Muscle layer of colon (tissue), 2 donors: ENCODE measurements around the gene CDK5.
A peak's percentile ranks its signal among the peaks of the same experiment; 100 is the strongest.

ENCODE experiments used
- H3K27ac ChIP-seq: one replicate; pipeline ENCODE4 v1.7.0; 2013; ENCODE audit warnings: low read depth, mild to moderate bottlenecking, low read length, moderate library complexity
- H3K27me3 ChIP-seq, 2 donors: one replicate each; pipeline ENCODE4 v1.7.0; 2013; ENCODE audit warnings: low read length in 2 of 2, mild to moderate bottlenecking in 2 of 2; ENCODE audit not compliant: insufficient read depth in 2 of 2, control insufficient read depth in 1 of 2
- H3K36me3 ChIP-seq: one replicate; pipeline ENCODE4 v1.7.0; 2013; ENCODE audit warnings: mild to moderate bottlenecking, low read length; ENCODE audit not compliant: insufficient read depth
- H3K4me1 ChIP-seq: one replicate; pipeline ENCODE4 v1.7.0; 2013; ENCODE audit warnings: mild to moderate bottlenecking, low read length; ENCODE audit not compliant: insufficient read depth
- H3K4me3 ChIP-seq, 2 donors: one replicate each; pipeline ENCODE4 v1.7.0; 2013; ENCODE audit warnings: low read length in 2 of 2, low read depth in 1 of 2, mild to moderate bottlenecking in 1 of 2, moderate library complexity in 1 of 2
- H3K9ac ChIP-seq: one replicate; pipeline ENCODE4 v1.7.0; 2013; ENCODE audit warnings: low read length
- H3K9me3 ChIP-seq: one replicate; pipeline ENCODE4 v1.7.0; 2013; ENCODE audit warnings: mild to moderate bottlenecking, low read length
- donor health status: abdominal sarcoma.
- donor health status: Adenocarcinoma of cecum.

The CDK5 gene

GRCh38 chr7:151093748-151094147, 36.1 kb upstream of the CDK5 start:
- no peaks in the 10 kb centered on the region for H3K9me3 ChIP-seq
- H3K27me3 ChIP-seq = no peaks in the 10 kb centered on the region
- H3K27ac ChIP-seq = no peak overlapping the region
- H3K36me3 ChIP-seq = no peaks in the 10 kb centered on the region
- H3K4me1 ChIP-seq = peaks cover 36% of the 10 kb centered on the region
- H3K9ac ChIP-seq = no peak overlapping the region
- no peak overlapping the region for H3K4me3 ChIP-seq

GRCh38 chr7:151091988-151092387, 34.3 kb upstream of the CDK5 start:
- Histone ChIP-seq H3K27me3 (no peaks in the 10 kb centered on the region), H3K4me1 (peaks cover 48% of the 10 kb centered on the region), H3K9ac (no peak overlapping the region), H3K9me3 (no peaks in the 10 kb centered on the region), H3K27ac (no peak overlapping the region), H3K4me3 (no peak overlapping the region), H3K36me3 (no peaks in the 10 kb centered on the region)

GRCh38 chr7:151091431-151091830, 33.7 kb upstream of the CDK5 start:
- Histone ChIP-seq H3K36me3 (no peaks in the 10 kb centered on the region), H3K9me3 (no peaks in the 10 kb centered on the region), H3K27me3 (no peaks in the 10 kb centered on the region), H3K27ac (no peak overlapping the region), H3K4me3 (no peak overlapping the region), H3K9ac (no peak overlapping the region), H3K4me1 (peaks cover 48% of the 10 kb centered on the region)

- no peak overlapping the region for H3K9ac ChIP-seq
- no peaks in the 10 kb centered on the region for H3K27me3 ChIP-seq
- no peak overlapping the region for H3K4me3 ChIP-seq
These were observed 33.3 kb upstream of the CDK5 start for GRCh38 chr7:151091003-151091402.

GRCh38 chr7:151089893-151090730, 32.4 kb upstream of the CDK5 start:
- Histone ChIP-seq H3K4me1 (peaks cover 55% of the 10 kb centered on the region), H3K27me3 (no peaks in the 10 kb centered on the region), H3K9ac (peak overlapping the region; percentile 45), H3K36me3 (no peaks in the 10 kb centered on the region), H3K27ac (peak overlapping the region; percentile 89), H3K4me3 (peak overlapping the region in 1 of 2 donors; percentile 89), H3K9me3 (no peaks in the 10 kb centered on the region)

More at GRCh38 chr7:151091003-151091402, 33.3 kb upstream of the CDK5 start:
- Histone ChIP-seq H3K4me1 (peaks cover 48% of the 10 kb centered on the region), H3K36me3 (no peaks in the 10 kb centered on the region), H3K27ac (no peak overlapping the region), H3K9me3 (no peaks in the 10 kb centered on the region)

- H3K27ac ChIP-seq = peak overlapping the region; percentile 89
- peaks cover 56% of the 10 kb centered on the region for H3K4me1 ChIP-seq
- peak overlapping the region; percentile 89 to 92 for H3K4me3 ChIP-seq
These were observed 31.4 kb upstream of the CDK5 start for GRCh38 chr7:151088856-151089699.

GRCh38 chr7:151088019-151088855, 30.5 kb upstream of the CDK5 start:
- Histone ChIP-seq H3K9ac (peak overlapping the region; percentile 55), H3K36me3 (no peaks in the 10 kb centered on the region), H3K27me3 (no peaks in the 10 kb centered on the region), H3K27ac (peak overlapping the region; percentile 89), H3K4me3 (peak overlapping the region; percentile 89 to 92), H3K9me3 (no peaks in the 10 kb centered on the region), H3K4me1 (peaks cover 56% of the 10 kb centered on the region)

More at GRCh38 chr7:151088856-151089699, 31.4 kb upstream of the CDK5 start:
- H3K36me3 ChIP-seq = no peaks in the 10 kb centered on the region
- H3K9me3 ChIP-seq = no peaks in the 10 kb centered on the region
- H3K9ac ChIP-seq = peak overlapping the region; percentile 45
- no peaks in the 10 kb centered on the region for H3K27me3 ChIP-seq

GRCh38 chr7:151087245-151088018, 29.7 kb upstream of the CDK5 start:
- H3K27ac ChIP-seq = peak overlapping the region; percentile 89

GRCh38 chr7:151086802-151087244, 29.1 kb upstream of the CDK5 start:
- Histone ChIP-seq H3K4me1 (peaks cover 61% of the 10 kb centered on the region), H3K27ac (peak overlapping the region; percentile 89), H3K4me3 (peak overlapping the region; percentile 89 to 92), H3K27me3 (no peaks in the 10 kb centered on the region), H3K9me3 (no peaks in the 10 kb centered on the region), H3K36me3 (no peaks in the 10 kb centered on the region), H3K9ac (peak overlapping the region; percentile 38)

More at GRCh38 chr7:151087245-151088018, 29.7 kb upstream of the CDK5 start:
- peak overlapping the region; percentile 55 for H3K9ac ChIP-seq
- H3K4me1 ChIP-seq = peaks cover 61% of the 10 kb centered on the region
- H3K27me3 ChIP-seq = no peaks in the 10 kb centered on the region
- peak overlapping the region; percentile 89 to 92 for H3K4me3 ChIP-seq
- no peaks in the 10 kb centered on the region for H3K36me3 ChIP-seq
- no peaks in the 10 kb centered on the region for H3K9me3 ChIP-seq
